Heart left ventricle (tissue), 13 donors: Measurements from ENCODE around the gene ASTN2.

Experiments used
- POLR2A ChIP-seq, 2 donors: fragments of 450-650 bp; IDR thresholded peaks; one replicate each; pipeline ENCODE4 v1.6.1; 2017; ENCODE audit warnings: antibody characterized with exemption in 2 of 2, mild to moderate bottlenecking in 2 of 2, moderate library complexity in 2 of 2
- TF ChIP-seq, protein P1 (sequence below), 12 donors: fragments of 200-600 bp; sonication (generic) in 4 of 12; IDR thresholded peaks; one replicate each; pipeline versions ENCODE4 v1.5.0 to v1.8.0; 2018 to 2022; ENCODE audit warnings: antibody characterized with exemption in 12 of 12, mild to moderate bottlenecking in 5 of 12
- donor health status: ischemic (EF 13 %, LVEDD 7.1; RV severe dilation, severe dysfunction).
- donor health status: DM: no; HTN: yes; CAD: no.
- donor health status: DM: no; HTN: no; CAD: no.
- donor health status: ischemic (EF 25% LVEDD 6.9; RV normal size, moderate dysfunction).
- donor health status: ischemic (EF 25% LVEDD 5.7; RV mildly dilated, moderate dysfunction).
- donor health status: ischemic (EF 35%, LVEDD 5.7; RV mildly dilated, moderate dysfunction).
- donor health status: nonischemic (EF 11% LVEDD 7.7; RV severe dilation, severe dysfunction).
- donor health status: DM: yes; HTN: yes; CAD: no.
- donor health status: PGD.
- donor health status: ischemic (EF 29% LVEDD 5.4; RV normal size, mild dysfunction).
- donor health status: nonischemic (EF 23%, LVEDD 6.1; RV moderate dilation, normal function).

DNA sequence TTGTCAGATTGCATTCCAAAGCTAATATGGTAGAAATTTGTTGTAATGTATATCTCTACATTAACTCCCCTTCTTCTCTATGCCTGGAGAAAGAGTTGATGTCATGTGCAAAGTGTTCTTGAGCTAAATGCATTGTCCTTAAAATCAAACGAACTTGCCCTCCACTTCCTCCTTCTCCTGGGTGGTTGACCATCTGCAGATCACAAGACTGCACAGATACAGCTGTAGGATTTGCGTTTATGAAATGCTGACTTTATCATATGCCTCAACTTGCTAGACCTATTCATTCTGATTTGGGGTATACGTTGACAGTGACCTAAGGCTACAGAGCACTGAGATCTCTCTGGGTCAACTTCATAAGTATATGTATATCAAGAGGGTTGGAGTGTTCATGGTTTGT is 719.4 kb downstream of the ASTN2 start:
- TF ChIP-seq POLR2A (IDR thresholded peaks at IDR 0.05), result no peak
- TF ChIP-seq, protein P1, sequence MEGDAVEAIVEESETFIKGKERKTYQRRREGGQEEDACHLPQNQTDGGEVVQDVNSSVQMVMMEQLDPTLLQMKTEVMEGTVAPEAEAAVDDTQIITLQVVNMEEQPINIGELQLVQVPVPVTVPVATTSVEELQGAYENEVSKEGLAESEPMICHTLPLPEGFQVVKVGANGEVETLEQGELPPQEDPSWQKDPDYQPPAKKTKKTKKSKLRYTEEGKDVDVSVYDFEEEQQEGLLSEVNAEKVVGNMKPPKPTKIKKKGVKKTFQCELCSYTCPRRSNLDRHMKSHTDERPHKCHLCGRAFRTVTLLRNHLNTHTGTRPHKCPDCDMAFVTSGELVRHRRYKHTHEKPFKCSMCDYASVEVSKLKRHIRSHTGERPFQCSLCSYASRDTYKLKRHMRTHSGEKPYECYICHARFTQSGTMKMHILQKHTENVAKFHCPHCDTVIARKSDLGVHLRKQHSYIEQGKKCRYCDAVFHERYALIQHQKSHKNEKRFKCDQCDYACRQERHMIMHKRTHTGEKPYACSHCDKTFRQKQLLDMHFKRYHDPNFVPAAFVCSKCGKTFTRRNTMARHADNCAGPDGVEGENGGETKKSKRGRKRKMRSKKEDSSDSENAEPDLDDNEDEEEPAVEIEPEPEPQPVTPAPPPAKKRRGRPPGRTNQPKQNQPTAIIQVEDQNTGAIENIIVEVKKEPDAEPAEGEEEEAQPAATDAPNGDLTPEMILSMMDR (IDR thresholded peaks at IDR 0.05), result no peak
